GM19023 (cell line): ENCODE results near the gene ABHD16B.
"Not testable (repeated sequence)": the region's sequence is repeated elsewhere in the genome, so short reads cannot be mapped to it uniquely, and the experiment has no call there.

ENCODE experiments used
- ATAC-seq: cut with Tn5 transposase; IDR thresholded peaks from one replicate; pipeline ENCODE4 v1.9.1; 2021; ENCODE audit warnings: mild to moderate bottlenecking, moderate library complexity; ENCODE audit not compliant: unreplicated experiment

Gene ABHD16B

GRCh38 chr20:63854766-63855362 is 6.4 kb upstream of the ABHD16B start:
- ATAC-seq, result no peak

GRCh38 chr20:63855363-63856097 is 5.8 kb upstream of the ABHD16B start:
- no peak for ATAC-seq

GRCh38 chr20:63856098-63856511 is 5.2 kb upstream of the ABHD16B start:
- ATAC-seq, result no peak

- ATAC-seq, result no peak
These were observed 3.4 kb upstream of the ABHD16B start for GRCh38 chr20:63857764-63858392.

- ATAC-seq, result no peak
These were observed 2.7 kb upstream of the ABHD16B start for GRCh38 chr20:63858393-63859165.

GRCh38 chr20:63859166-63859699 is 2.1 kb upstream of the ABHD16B start:
- no peak for ATAC-seq

- no peak for ATAC-seq
These were observed 810 bp upstream of the ABHD16B start for GRCh38 chr20:63860325-63861051.

- no peak for ATAC-seq
These were observed 943 bp downstream of the ABHD16B start for GRCh38 chr20:63861981-63862901.

GRCh38 chr20:63863021-63863797 is 1.9 kb downstream of the ABHD16B start:
- ATAC-seq, result no peak

GRCh38 chr20:63863798-63864544 is 2.7 kb downstream of the ABHD16B start:
- peak; percentile 65 for ATAC-seq

GRCh38 chr20:63864545-63864977 is 3.3 kb downstream of the ABHD16B start:
- ATAC-seq, result no peak

GRCh38 chr20:63864978-63865640 is 3.8 kb downstream of the ABHD16B start, which contains the start of gene TPD52L2:
Gene TPD52L2 (plus strand): TSS chr20:63865270. CDS start chr20:63865366, 96 bp downstream.
- peak; percentile 71 for ATAC-seq

GRCh38 chr20:63867042-63867441 is 5.7 kb downstream of the ABHD16B start:
- not testable (repeated sequence) for ATAC-seq

GRCh38 chr20:63868264-63868663 is 7.0 kb downstream of the ABHD16B start:
- ATAC-seq, result no peak

GRCh38 chr20:63873477-63873971 is 12.2 kb downstream of the ABHD16B start:
- ATAC-seq, result no peak

GRCh38 chr20:63874241-63874640 is 12.9 kb downstream of the ABHD16B start:
- ATAC-seq, result not testable (repeated sequence)

GRCh38 chr20:63876489-63877036 is 15.3 kb downstream of the ABHD16B start:
- no peak for ATAC-seq
